Kidney (tissue), 14 donors: Measurements from ENCODE around the gene HP1BP3. TPM values are rescaled to one million over a fixed set of nuclear protein-coding genes. Genes with fewer than 3 reads are reported as not detected.

Experiments used
- DNase-seq, 5 donors: peaks; one replicate each; pipeline ENCODE4 v3.0.0-alpha.2; 2013 to 2020
- FAIRE-seq: peaks from 2 replicates; lab custom pipeline; 2012; peaks lifted over from hg19 to GRCh38; lab: Jason Lieb, UNC
- H3K27ac ChIP-seq, 2 donors: one replicate each; pipeline ENCODE4 v1.7.0; 2013; ENCODE audit warnings: low read depth in 2 of 2, low read length in 2 of 2, inconsistent platforms in 1 of 2
- H3K27me3 ChIP-seq: one replicate; pipeline ENCODE4 v1.7.1; 2013; ENCODE audit warnings: low read length, inconsistent platforms; ENCODE audit not compliant: control insufficient read depth, insufficient read depth
- H3K36me3 ChIP-seq, 3 donors: one replicate each; pipeline versions ENCODE4 v1.7.0 to v1.7.1; 2013; ENCODE audit warnings: low read length in 3 of 3, control low read depth in 1 of 3, inconsistent platforms in 1 of 3; ENCODE audit not compliant: insufficient read depth in 3 of 3, control insufficient read depth in 2 of 3
- H3K4me1 ChIP-seq, 3 donors: one replicate each; pipeline versions ENCODE4 v1.7.0 to v1.7.1; 2013; ENCODE audit warnings: low read length in 3 of 3, inconsistent platforms in 1 of 3, low read depth in 1 of 3; ENCODE audit not compliant: control insufficient read depth in 2 of 3, insufficient read depth in 2 of 3
- H3K4me3 ChIP-seq, 3 donors: one replicate each; pipeline versions ENCODE4 v1.7.0 to v1.8.1; 2013; ENCODE audit warnings: low read length in 3 of 3, control low read depth in 1 of 3, inconsistent platforms in 1 of 3
- H3K9ac ChIP-seq, 3 donors: one replicate each; pipeline versions ENCODE4 v1.7.0 to v1.7.1; 2013; ENCODE audit warnings: low read length in 3 of 3, control low read depth in 1 of 3, inconsistent platforms in 1 of 3
- H3K9me3 ChIP-seq, 3 donors: one replicate each; pipeline versions ENCODE4 v1.7.0 to v1.7.1; 2013; ENCODE audit warnings: low read length in 3 of 3, control low read depth in 1 of 3, inconsistent platforms in 1 of 3; ENCODE audit not compliant: control insufficient read depth in 2 of 3, insufficient read depth in 1 of 3
- intact Hi-C: fragments of 100-400 bp; cut with DNase I; formaldehyde crosslinking; loops from one replicate; pipeline ENCODE4 v1.11.1; 2022
- polyA plus RNA-seq: library from polyadenylated mRNA; stranded (reverse); fragments of 350-450 nt; fragmentation: Illumina TruSeq; extraction: RNeasy Lipid Tissue Mini Kit (QIAGEN cat#74804); gene quantifications from one replicate; pipeline ENCODE4 v1.2.3, GENCODE V29; 2014; ENCODE audit warnings: low read depth, low replicate concordance; ENCODE audit not compliant: insufficient read depth
- total RNA-seq: library from RNA; stranded (reverse); fragmentation: NEBNext Ultra II Directional; extraction: Animal tissue kit (Norgen Biotek cat#: 25700); gene quantifications from one replicate; pipeline ENCODE4 v1.2.1, GENCODE V29; 2021
- TF ChIP-seq, protein P1 (sequence below): IDR thresholded peaks from 3 replicates; pipeline ENCODE4 v1.5.1; 2012; ENCODE audit warnings: mild to moderate bottlenecking, moderate library complexity, borderline replicate concordance; ENCODE audit not compliant: insufficient read depth; ENCODE audit errors: extremely low read depth
- donor health status: control.
- donor health status: control.
- donor health status: control.
- donor health status: control.
- donor health status: control.
- donor health status: DM: yes; HTN: yes; CAD: no.
- donor health status: Normal renal cell carcinoma (clear cell type).

Gene HP1BP3
- total and polyA plus RNA-seq, 2 donors from 2014 or later: 52.4 to 198 TPM

GRCh38 chr1:20699558-20699957 lies 87.5 kb downstream of the HP1BP3 start:
- TF ChIP-seq, protein P1, sequence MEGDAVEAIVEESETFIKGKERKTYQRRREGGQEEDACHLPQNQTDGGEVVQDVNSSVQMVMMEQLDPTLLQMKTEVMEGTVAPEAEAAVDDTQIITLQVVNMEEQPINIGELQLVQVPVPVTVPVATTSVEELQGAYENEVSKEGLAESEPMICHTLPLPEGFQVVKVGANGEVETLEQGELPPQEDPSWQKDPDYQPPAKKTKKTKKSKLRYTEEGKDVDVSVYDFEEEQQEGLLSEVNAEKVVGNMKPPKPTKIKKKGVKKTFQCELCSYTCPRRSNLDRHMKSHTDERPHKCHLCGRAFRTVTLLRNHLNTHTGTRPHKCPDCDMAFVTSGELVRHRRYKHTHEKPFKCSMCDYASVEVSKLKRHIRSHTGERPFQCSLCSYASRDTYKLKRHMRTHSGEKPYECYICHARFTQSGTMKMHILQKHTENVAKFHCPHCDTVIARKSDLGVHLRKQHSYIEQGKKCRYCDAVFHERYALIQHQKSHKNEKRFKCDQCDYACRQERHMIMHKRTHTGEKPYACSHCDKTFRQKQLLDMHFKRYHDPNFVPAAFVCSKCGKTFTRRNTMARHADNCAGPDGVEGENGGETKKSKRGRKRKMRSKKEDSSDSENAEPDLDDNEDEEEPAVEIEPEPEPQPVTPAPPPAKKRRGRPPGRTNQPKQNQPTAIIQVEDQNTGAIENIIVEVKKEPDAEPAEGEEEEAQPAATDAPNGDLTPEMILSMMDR: no peak
- Histone ChIP-seq H3K36me3 (no peaks in the 10 kb centered on the region), H3K27ac (no peak overlapping the region), H3K9ac (no peak overlapping the region), H3K4me3 (no peak overlapping the region), H3K9me3 (no peaks in the 10 kb centered on the region), H3K27me3 (no peaks in the 10 kb centered on the region), H3K4me1 (peaks cover 0 to 2% (median 0%) of the 10 kb centered on the region in 3 donors)
- FAIRE-seq: no peak
- intact Hi-C loops: loop anchor here (10.0 kb wide), 1 partner anchor 495 kb away; no protein-coding TSS in a partner anchor
- no peak for DNase-seq

DNA sequence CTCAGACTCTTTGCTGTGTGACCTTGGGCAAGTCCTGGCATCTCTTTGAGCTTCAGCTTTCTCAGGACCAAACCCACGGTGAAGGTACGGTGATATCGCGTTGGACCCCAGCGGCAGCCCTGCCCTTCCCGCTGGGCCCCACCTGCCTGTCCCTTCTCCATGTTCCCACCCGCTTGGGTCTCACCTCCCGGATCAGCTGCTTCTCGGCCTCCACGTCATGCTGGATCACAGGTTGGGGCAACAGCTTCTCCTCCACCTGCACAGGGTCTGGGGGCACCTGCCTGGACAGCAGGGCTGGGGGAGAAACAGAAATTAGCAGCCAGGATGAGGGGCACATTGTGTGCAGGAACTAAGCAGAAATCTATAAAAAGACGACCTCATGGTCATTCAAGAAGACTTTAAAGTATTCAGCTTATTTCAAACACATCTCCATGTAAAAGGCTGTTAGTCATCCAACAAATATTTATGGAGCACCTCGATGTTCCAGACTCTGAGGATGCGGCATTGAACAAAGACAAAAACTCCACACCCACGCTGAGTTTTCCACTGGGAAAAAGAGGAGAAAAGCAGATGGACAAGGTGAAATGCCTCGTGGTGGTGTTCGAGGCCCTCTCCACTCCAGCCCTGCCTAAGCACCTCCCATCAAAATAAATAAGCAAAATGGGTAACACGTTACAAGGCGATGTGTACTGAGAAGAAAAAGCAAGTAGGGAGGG lies 88.8 kb downstream of the HP1BP3 start:
- intact Hi-C loops: loop anchor here (10.0 kb wide), 1 partner anchor 496 kb away; no protein-coding TSS in a partner anchor
- H3K9me3 ChIP-seq: no peaks in the 10 kb centered on the region
- no peaks in the 10 kb centered on the region for H3K27me3 ChIP-seq
- H3K9ac ChIP-seq: no peak overlapping the region
- H3K36me3 ChIP-seq: no peaks in the 10 kb centered on the region
- TF ChIP-seq, protein P1: no peak
- no peak overlapping the region for H3K27ac ChIP-seq
- FAIRE-seq: no peak
- no peak overlapping the region for H3K4me3 ChIP-seq
- no peak for DNase-seq
- H3K4me1 ChIP-seq: peaks cover 0 to 2% (median 0%) of the 10 kb centered on the region in 3 donors

GRCh38 chr1:20697563-20697962 lies 89.5 kb downstream of the HP1BP3 start:
- Histone ChIP-seq H3K9me3 (no peaks in the 10 kb centered on the region), H3K27ac (no peak overlapping the region), H3K36me3 (no peaks in the 10 kb centered on the region), H3K9ac (no peak overlapping the region), H3K4me1 (peaks cover 0 to 2% (median 0%) of the 10 kb centered on the region in 3 donors), H3K27me3 (no peaks in the 10 kb centered on the region), H3K4me3 (no peak overlapping the region)
- FAIRE-seq (no peak), DNase-seq (peak in 3 of 5 donors; percentile 25 to 65 (median 32))
- TF ChIP-seq, protein P1: no peak
- intact Hi-C loops: loop anchor here (10.0 kb wide), 1 partner anchor 497 kb away; no protein-coding TSS in a partner anchor
